ENCODE results near the gene PIGV.

The PIGV gene

GRCh38 chr1:26785611-26786436, 1.9 kb upstream of the PIGV start:
- TF ChIP-seq CTCF (conservative IDR thresholded peaks at IDR 0.05; ENCODE audit: control insufficient read depth, insufficient read depth, low read depth, low read length): no peak
- no peak overlapping the region for H3K4me3 ChIP-seq (ENCODE audit: control insufficient read depth, low read depth, low read length)
- DNase-seq (ENCODE audit: low read depth): peak; percentile 11

DNA sequence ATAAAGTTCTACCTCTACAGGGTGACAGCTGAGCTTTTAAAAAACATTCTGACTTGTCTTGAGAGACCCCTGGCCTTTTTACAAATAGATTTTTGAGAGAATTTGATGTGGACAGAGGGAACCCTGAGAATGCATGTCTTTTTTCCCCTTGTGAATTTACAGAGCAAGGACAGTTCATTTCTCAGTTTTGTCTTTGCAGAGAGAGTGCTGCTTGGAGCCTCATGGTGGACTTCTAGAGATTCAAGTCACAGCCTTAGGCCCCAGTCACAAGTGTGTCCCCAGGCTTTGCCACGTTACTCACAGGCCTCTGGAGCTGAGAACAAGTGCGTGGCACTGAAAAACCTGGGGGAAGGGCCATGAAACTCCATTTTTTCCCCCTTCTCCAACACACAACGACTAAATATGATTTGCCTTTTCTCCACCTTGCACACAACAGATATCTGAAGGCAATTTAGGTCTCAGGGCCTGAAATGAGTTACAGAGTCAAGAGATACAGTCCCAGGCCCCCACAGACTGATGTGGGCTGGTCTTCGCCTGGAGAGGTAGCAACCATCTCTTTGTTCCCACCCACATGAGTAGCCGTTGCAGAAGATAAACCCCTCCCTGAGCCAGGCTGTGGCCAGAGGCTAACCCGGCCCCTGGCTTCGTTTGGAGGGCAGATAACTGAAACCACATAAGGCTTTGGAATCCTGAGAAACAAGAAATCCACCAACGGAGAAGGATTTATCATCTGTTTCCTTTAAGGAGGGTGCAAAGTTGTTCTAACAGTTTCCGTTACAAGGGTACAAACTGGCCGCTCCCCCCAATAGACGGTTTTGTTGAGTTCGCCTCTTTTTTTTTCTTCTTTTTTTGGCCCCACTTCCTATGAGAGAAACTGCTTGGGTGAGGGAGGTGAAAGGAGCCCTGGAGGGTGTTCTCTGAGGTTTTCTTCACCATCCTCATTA, 1.0 kb upstream of the PIGV start:
- peak overlapping the region; percentile 69 for H3K4me3 ChIP-seq (ENCODE audit: control insufficient read depth, low read depth, low read length)
- DNase-seq (ENCODE audit: low read depth): peak; percentile 87
- no peak for TF ChIP-seq CTCF (conservative IDR thresholded peaks at IDR 0.05; ENCODE audit: control insufficient read depth, insufficient read depth, low read depth, low read length)

DNA sequence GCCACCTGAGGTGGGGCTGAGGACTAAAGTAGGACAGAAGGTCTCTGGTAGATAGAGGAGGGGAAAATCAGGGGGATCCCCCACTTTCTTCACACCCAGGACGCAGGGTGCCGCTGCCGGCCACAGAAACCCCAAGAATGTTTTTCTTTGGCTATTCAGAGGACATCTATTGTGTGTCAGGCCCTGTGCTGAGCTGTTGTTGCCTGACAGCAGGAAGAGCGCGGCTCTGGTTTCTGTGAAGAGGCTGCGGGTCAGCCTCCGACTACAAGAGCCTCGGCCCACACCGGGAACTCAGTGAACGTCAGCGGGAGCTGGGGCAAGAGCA, 407 bp upstream of the PIGV start:
- peak; percentile 49 for DNase-seq (ENCODE audit: low read depth)
- H3K4me3 ChIP-seq (ENCODE audit: control insufficient read depth, low read depth, low read length): peak overlapping the region; percentile 69
- no peak for TF ChIP-seq CTCF (conservative IDR thresholded peaks at IDR 0.05; ENCODE audit: control insufficient read depth, insufficient read depth, low read depth, low read length)

DNA sequence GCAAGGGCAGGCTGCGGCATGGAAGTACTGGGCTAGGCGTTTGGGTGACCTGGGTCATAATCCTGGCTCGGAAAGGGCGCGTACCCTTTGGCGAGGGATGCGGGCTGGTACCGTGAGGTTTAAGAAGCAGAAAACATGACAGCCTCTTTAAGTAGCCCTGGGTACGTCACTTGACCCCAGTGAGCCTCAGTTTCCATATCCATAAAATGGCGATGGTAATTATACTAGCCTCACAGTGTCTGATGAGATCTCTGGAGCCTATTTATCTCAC, 700 bp downstream of the PIGV start:
- TF ChIP-seq CTCF (conservative IDR thresholded peaks at IDR 0.05; ENCODE audit: control insufficient read depth, insufficient read depth, low read depth, low read length): no peak
- DNase-seq (ENCODE audit: low read depth): no peak
- peak overlapping the region; percentile 69 for H3K4me3 ChIP-seq (ENCODE audit: control insufficient read depth, low read depth, low read length)

GRCh38 chr1:26788836-26789611, 1.3 kb downstream of the PIGV start:
- TF ChIP-seq CTCF (conservative IDR thresholded peaks at IDR 0.05; ENCODE audit: control insufficient read depth, insufficient read depth, low read depth, low read length): peak; percentile 98
- H3K4me3 ChIP-seq (ENCODE audit: control insufficient read depth, low read depth, low read length): peak overlapping the region; percentile 69
- peak; percentile 86 for DNase-seq (ENCODE audit: low read depth)

DNA sequence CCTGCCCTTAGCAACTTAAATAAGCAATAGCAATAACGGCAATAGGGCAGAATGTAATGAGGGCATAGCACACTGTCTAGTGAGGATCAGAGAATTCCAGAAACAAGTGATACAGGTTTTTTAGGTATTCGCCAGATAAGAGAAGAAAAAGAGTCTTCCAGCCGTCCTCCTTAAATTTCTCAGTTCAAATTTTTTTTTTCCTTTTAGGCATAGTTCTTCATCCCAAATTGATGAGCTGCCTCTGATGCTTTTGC, 1.8 kb downstream of the PIGV start:
- no peak for TF ChIP-seq CTCF (conservative IDR thresholded peaks at IDR 0.05; ENCODE audit: control insufficient read depth, insufficient read depth, low read depth, low read length)
- H3K4me3 ChIP-seq (ENCODE audit: control insufficient read depth, low read depth, low read length): no peak overlapping the region
- no peak for DNase-seq (ENCODE audit: low read depth)
